GM21367 (cell line): ENCODE measurements around the gene SPTB.

Source experiments
- ATAC-seq: cut with Tn5 transposase; IDR thresholded peaks from one replicate; pipeline ENCODE4 v1.9.1; 2021; ENCODE audit not compliant: unreplicated experiment

SPTB gene

GRCh38 chr14:64732536-64733120 lies 147.1 kb downstream of the SPTB start:
- ATAC-seq, result no peak

GRCh38 chr14:64732066-64732465 lies 147.6 kb downstream of the SPTB start:
- no peak for ATAC-seq

- no peak for ATAC-seq
Observed at GRCh38 chr14:64731141-64731581, 148.5 kb downstream of the SPTB start.

GRCh38 chr14:64730681-64731080 lies 149.0 kb downstream of the SPTB start:
- ATAC-seq, result no peak

- ATAC-seq, result no peak
Observed at GRCh38 chr14:64730061-64730440, 149.7 kb downstream of the SPTB start.

- no peak for ATAC-seq
Observed at GRCh38 chr14:64729386-64730060, 150.2 kb downstream of the SPTB start.

- no peak for ATAC-seq
Observed at GRCh38 chr14:64728856-64729255, 150.9 kb downstream of the SPTB start.

GRCh38 chr14:64728106-64728505 lies 151.6 kb downstream of the SPTB start:
- no peak for ATAC-seq

- ATAC-seq, result no peak
Observed at GRCh38 chr14:64727551-64728071, 152.1 kb downstream of the SPTB start.

GRCh38 chr14:64726585-64726890 lies 153.2 kb downstream of the SPTB start:
- ATAC-seq, result no peak

GRCh38 chr14:64725879-64726584 lies 153.7 kb downstream of the SPTB start:
- no peak for ATAC-seq

GRCh38 chr14:64725261-64725815 lies 154.4 kb downstream of the SPTB start:
- ATAC-seq, result no peak

- ATAC-seq, result no peak
Observed at GRCh38 chr14:64724578-64724930, 155.2 kb downstream of the SPTB start.

GRCh38 chr14:64723691-64724577 lies 155.8 kb downstream of the SPTB start:
- ATAC-seq, result no peak

GRCh38 chr14:64722842-64723447 lies 156.8 kb downstream of the SPTB start:
- ATAC-seq, result no peak

GRCh38 chr14:64721899-64722298 lies 157.8 kb downstream of the SPTB start:
- ATAC-seq, result no peak

- ATAC-seq, result no peak
Observed at GRCh38 chr14:64721391-64721791, 158.3 kb downstream of the SPTB start.

- ATAC-seq, result no peak
Observed at GRCh38 chr14:64720131-64720576, 159.6 kb downstream of the SPTB start.

GRCh38 chr14:64719601-64720000 lies 160.1 kb downstream of the SPTB start:
- no peak for ATAC-seq

GRCh38 chr14:64718762-64719161 lies 160.9 kb downstream of the SPTB start:
- ATAC-seq, result no peak
